Right lobe of liver (tissue), 4 donors: ENCODE results near the gene CA7.

Source experiments
- CTCF ChIP-seq, 4 donors: fragments of 200-600 bp in 3 of 4; fragments of 450-650 bp in 1 of 4; IDR thresholded peaks; one replicate each; pipeline versions ENCODE4 v1.5.1 to v1.8.0; 2016 to 2022; ENCODE audit warnings: antibody characterized with exemption in 4 of 4, mild to moderate bottlenecking in 2 of 4
- POLR2A ChIP-seq: fragments of 450-650 bp; IDR thresholded peaks from one replicate; pipeline ENCODE4 v1.6.1; 2017; ENCODE audit warnings: antibody characterized with exemption, mild to moderate bottlenecking
- donor health status: DM: no; HTN: no; CAD: no.
- donor health status: DM: no; HTN: no; CAD: no.
- donor health status: DM: no; HTN: yes; CAD: no.

DNA sequence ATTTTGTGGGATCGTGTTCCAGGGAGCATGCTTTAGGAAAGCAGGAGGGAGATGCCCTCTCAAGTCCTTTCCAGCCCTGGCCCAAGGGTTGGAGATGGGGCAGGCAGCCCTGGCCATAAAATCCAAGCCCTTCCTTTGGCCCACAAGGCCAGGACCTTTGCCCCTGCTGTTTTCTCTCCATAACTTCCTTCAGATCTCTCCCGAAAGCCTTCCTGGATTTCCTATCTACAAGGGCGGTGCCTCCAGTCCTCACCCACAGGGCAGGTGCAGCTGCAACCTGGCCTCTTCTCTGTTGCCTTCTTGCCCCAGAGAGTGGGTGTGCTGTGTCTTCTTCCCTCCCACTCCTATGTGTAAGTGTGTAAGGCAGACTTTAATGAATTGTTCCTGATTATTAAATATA, 27.6 kb downstream of the CA7 start:
- TF ChIP-seq CTCF (IDR thresholded peaks at IDR 0.05) (no peak), POLR2A (no peak)
